Mesenchymal stem cell (in vitro differentiated cells and primary cell): ENCODE data around the gene KCNA2.

Experiments
- DNase-seq: peaks from one replicate; pipeline ENCODE4 v3.0.0-alpha.2; 2013
- H2AFZ ChIP-seq: one replicate; pipeline ENCODE4 v1.6.1; 2013; ENCODE audit warnings: low read depth, mild to moderate bottlenecking, control low read depth, inconsistent platforms, low read length, moderate library complexity
- H2AK5ac ChIP-seq: 2 replicates; pipeline ENCODE4 v1.6.1; 2013; ENCODE audit warnings: low read length, moderate library complexity, mild to moderate bottlenecking, inconsistent platforms; ENCODE audit not compliant: severe bottlenecking
- H2BK120ac ChIP-seq: one replicate; pipeline ENCODE4 v1.6.1; 2013; ENCODE audit warnings: low read depth, mild to moderate bottlenecking, inconsistent platforms, low read length, moderate library complexity
- H2BK12ac ChIP-seq, 2 experiments: one replicate each; pipeline ENCODE4 v1.6.1; 2013; ENCODE audit warnings: inconsistent platforms in 2 of 2, low read length in 2 of 2, mild to moderate bottlenecking in 2 of 2, moderate library complexity in 2 of 2, control low read depth in 1 of 2
- H2BK15ac ChIP-seq: one replicate; pipeline ENCODE4 v1.6.1; 2013; ENCODE audit warnings: mild to moderate bottlenecking, low read depth, inconsistent platforms; ENCODE audit not compliant: poor library complexity, severe bottlenecking
- H2BK5ac ChIP-seq: 2 replicates; pipeline ENCODE4 v1.6.1; 2013; ENCODE audit warnings: low read depth, mild to moderate bottlenecking, low read length, control low read depth, inconsistent platforms; ENCODE audit not compliant: poor library complexity, severe bottlenecking
- H3K14ac ChIP-seq, 2 experiments: one replicate each; pipeline ENCODE4 v1.6.1; 2013; ENCODE audit warnings: inconsistent platforms in 2 of 2, low read length in 2 of 2, control low read depth in 1 of 2, mild to moderate bottlenecking in 1 of 2, moderate library complexity in 1 of 2
- H3K18ac ChIP-seq, 2 experiments: one replicate each; pipeline ENCODE4 v1.6.1; 2013; ENCODE audit warnings: inconsistent platforms in 2 of 2, low read length in 2 of 2, control low read depth in 1 of 2, low read depth in 1 of 2, mild to moderate bottlenecking in 1 of 2
- H3K23ac ChIP-seq, 2 experiments: one replicate each; pipeline ENCODE4 v1.6.1; 2013; ENCODE audit warnings: inconsistent platforms in 2 of 2, low read length in 2 of 2, mild to moderate bottlenecking in 2 of 2, moderate library complexity in 2 of 2, control low read depth in 1 of 2
- H3K27ac ChIP-seq: 2 replicates; pipeline ENCODE4 v1.5.1; 2013; ENCODE audit warnings: mild to moderate bottlenecking, moderate library complexity, low read length, control low read depth, inconsistent platforms; ENCODE audit not compliant: poor library complexity, severe bottlenecking
- H3K27me3 ChIP-seq, 2 experiments: 2 replicates each; pipeline versions ENCODE4 v1.6.1 to v1.7.0; 2013; ENCODE audit warnings: low read length in 2 of 2, mild to moderate bottlenecking in 2 of 2, moderate library complexity in 2 of 2, control low read depth in 1 of 2, inconsistent platforms in 1 of 2; ENCODE audit not compliant: control insufficient read depth in 1 of 2, insufficient read depth in 1 of 2
- H3K36me3 ChIP-seq, 2 experiments: 2 replicates each; pipeline versions ENCODE4 v1.6.1 to v1.7.0; 2013; ENCODE audit warnings: low read length in 2 of 2, control low read depth in 1 of 2, inconsistent platforms in 1 of 2, low read depth in 1 of 2, mild to moderate bottlenecking in 1 of 2; ENCODE audit not compliant: insufficient read depth in 2 of 2, control insufficient read depth in 1 of 2
- H3K4ac ChIP-seq, 2 experiments: one replicate each; pipeline ENCODE4 v1.6.1; 2013; ENCODE audit warnings: inconsistent platforms in 2 of 2, low read length in 2 of 2, mild to moderate bottlenecking in 2 of 2, moderate library complexity in 2 of 2, control low read depth in 1 of 2, low read depth in 1 of 2
- H3K4me1 ChIP-seq: 2 replicates; pipeline ENCODE4 v1.6.1; 2013; ENCODE audit warnings: low read depth, low read length, control low read depth; ENCODE audit not compliant: control insufficient read depth, insufficient read depth
- H3K4me2 ChIP-seq: 2 replicates; pipeline ENCODE4 v1.6.1; 2013; ENCODE audit warnings: low read length, mild to moderate bottlenecking, inconsistent platforms; ENCODE audit not compliant: poor library complexity, severe bottlenecking
- H3K4me3 ChIP-seq, 2 experiments: 2 replicates each; pipeline versions ENCODE4 v1.5.1 to v1.7.0; 2013; ENCODE audit warnings: low read length in 2 of 2, mild to moderate bottlenecking in 2 of 2, control low read depth in 1 of 2, low read depth in 1 of 2; ENCODE audit not compliant: insufficient read depth in 1 of 2
- H3K79me1 ChIP-seq: replicated peaks from 2 replicates; pipeline ENCODE4 v1.6.1; 2013; ENCODE audit warnings: mild to moderate bottlenecking, control low read depth, low read length, inconsistent platforms; ENCODE audit not compliant: poor library complexity, severe bottlenecking
- H3K9ac ChIP-seq: 2 replicates; pipeline ENCODE4 v1.7.0; 2013; ENCODE audit warnings: mild to moderate bottlenecking, low read length, moderate library complexity
- H3K9me3 ChIP-seq: 2 replicates; pipeline ENCODE4 v1.7.0; 2013; ENCODE audit warnings: mild to moderate bottlenecking, low read length; ENCODE audit not compliant: control insufficient read depth
- H4K8ac ChIP-seq: one replicate; pipeline ENCODE4 v1.6.1; 2013; ENCODE audit warnings: inconsistent platforms, mild to moderate bottlenecking, low read length, moderate library complexity
- H4K91ac ChIP-seq: one replicate; pipeline ENCODE4 v1.6.1; 2013; ENCODE audit warnings: mild to moderate bottlenecking, low read length, inconsistent platforms
- WGBS: methylation state at CpG from one replicate; pipeline ENCODE4 v1.1.7; 2013; ENCODE audit warnings: mixed read lengths; 5-methylcytosine and 5-hydroxymethylcytosine counted together

KCNA2 gene

DNA sequence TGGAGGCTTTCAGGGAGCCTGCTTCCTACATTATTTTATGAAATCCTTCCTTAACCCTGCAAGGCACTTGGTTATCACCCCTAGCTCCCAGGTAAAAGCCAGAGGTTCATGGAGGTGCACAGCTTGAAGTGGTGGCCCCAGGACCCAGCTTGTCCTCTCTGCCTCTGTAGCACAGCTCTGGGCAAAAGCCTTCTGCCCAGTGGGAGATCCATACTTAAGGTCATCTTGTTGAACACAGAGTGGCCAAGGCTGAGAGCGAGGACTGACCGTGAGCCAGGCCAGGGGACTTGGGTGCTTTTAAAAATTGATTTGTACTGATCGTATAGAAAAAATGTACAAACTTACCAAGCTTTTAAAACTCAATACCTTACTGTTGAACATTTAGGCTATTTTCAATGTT, 33.4 kb downstream of the KCNA2 start:
- H3K14ac ChIP-seq: no peak overlapping the region
- no peaks in the 10 kb centered on the region for H3K9me3 ChIP-seq
- H3K4me1 ChIP-seq: no peaks in the 10 kb centered on the region
- H2BK15ac ChIP-seq: no peak overlapping the region
- H3K4me2 ChIP-seq: no peak overlapping the region
- H3K79me1 ChIP-seq: no peaks in the 10 kb centered on the region
- no peak overlapping the region for H3K9ac ChIP-seq
- H2AFZ ChIP-seq: no peak overlapping the region
- H3K4me3 ChIP-seq: no peak overlapping the region
- H3K27ac ChIP-seq: no peak overlapping the region
- H3K23ac ChIP-seq: no peak overlapping the region
- H3K4ac ChIP-seq: no peak overlapping the region
- WGBS: no CpG with 5 or more reads among the region's 3 CpGs
- H3K27me3 ChIP-seq: peaks cover 0 to 49% of the 10 kb centered on the region in 2 experiments
- no peak overlapping the region for H4K8ac ChIP-seq
- no peak overlapping the region for H2BK120ac ChIP-seq
- no peak for DNase-seq
- no peak overlapping the region for H2BK5ac ChIP-seq
- H3K18ac ChIP-seq: no peak overlapping the region
- H3K36me3 ChIP-seq: no peaks in the 10 kb centered on the region
- no peak overlapping the region for H2BK12ac ChIP-seq
- no peak overlapping the region for H2AK5ac ChIP-seq
- no peak overlapping the region for H4K91ac ChIP-seq

DNA sequence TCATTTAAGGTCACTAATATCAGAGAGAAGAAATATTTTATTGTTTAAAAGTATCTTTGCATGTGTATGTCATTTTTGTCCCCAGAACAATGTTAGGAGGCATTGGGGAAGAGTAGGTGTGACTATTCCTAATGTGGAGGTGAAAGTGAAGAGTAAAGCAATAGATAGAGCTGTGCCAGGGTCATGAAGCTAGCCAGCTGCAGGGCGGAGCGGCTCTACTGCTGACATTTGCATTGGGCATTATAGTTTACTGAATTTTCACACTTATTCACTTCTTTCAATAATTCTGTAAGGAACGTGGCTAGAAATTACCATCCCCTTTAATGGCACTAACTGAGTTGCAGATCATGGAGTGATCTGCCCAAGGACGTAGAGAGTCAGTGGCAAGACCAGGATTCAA, 35.3 kb downstream of the KCNA2 start:
- Histone ChIP-seq H3K27ac (no peak overlapping the region), H2BK15ac (no peak overlapping the region), H3K9ac (no peak overlapping the region), H2BK12ac (no peak overlapping the region), H2BK5ac (no peak overlapping the region), H3K4me2 (no peak overlapping the region), H3K4me1 (no peaks in the 10 kb centered on the region), H3K27me3 (peaks cover 0 to 59% of the 10 kb centered on the region in 2 experiments), H3K4ac (no peak overlapping the region), H3K79me1 (no peaks in the 10 kb centered on the region), H3K14ac (no peak overlapping the region), H3K4me3 (no peak overlapping the region), H4K8ac (no peak overlapping the region), H3K18ac (no peak overlapping the region), H4K91ac (no peak overlapping the region), H3K36me3 (no peaks in the 10 kb centered on the region), H2AFZ (no peak overlapping the region), H2BK120ac (no peak overlapping the region), H2AK5ac (no peak overlapping the region), H3K23ac (no peak overlapping the region), H3K9me3 (no peaks in the 10 kb centered on the region)
- no peak for DNase-seq
- WGBS: 81% methylated on average over 4 of the region's 4 CpGs

DNA sequence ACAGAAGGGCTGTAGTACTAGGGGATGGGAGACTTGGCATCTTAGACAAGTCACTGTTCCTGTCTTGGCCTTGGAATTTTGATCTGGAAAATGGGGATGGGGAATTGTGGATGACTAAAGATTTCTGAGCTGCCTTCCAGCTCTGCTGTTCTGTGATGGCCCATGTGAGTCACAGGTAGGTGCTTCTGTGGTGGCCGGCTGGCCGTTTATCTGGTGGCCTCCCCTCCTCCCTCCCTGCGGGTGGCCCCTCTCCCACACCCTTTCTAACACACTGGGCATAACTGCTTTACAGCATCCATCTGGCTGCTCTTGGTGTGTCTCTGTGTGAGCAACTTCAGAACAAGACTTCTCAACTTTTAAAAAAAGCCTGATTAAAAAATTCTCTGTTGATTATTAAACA, 35.9 kb downstream of the KCNA2 start:
- H3K9me3 ChIP-seq: no peaks in the 10 kb centered on the region
- H3K27ac ChIP-seq: no peak overlapping the region
- H2AK5ac ChIP-seq: no peak overlapping the region
- no peaks in the 10 kb centered on the region for H3K79me1 ChIP-seq
- H2BK5ac ChIP-seq: no peak overlapping the region
- no peaks in the 10 kb centered on the region for H3K4me1 ChIP-seq
- no peak overlapping the region for H3K4ac ChIP-seq
- no peak overlapping the region for H2AFZ ChIP-seq
- H2BK12ac ChIP-seq: no peak overlapping the region
- no peak overlapping the region for H3K23ac ChIP-seq
- no peak overlapping the region for H2BK15ac ChIP-seq
- no peak overlapping the region for H3K4me2 ChIP-seq
- no peak for DNase-seq
- H4K8ac ChIP-seq: no peak overlapping the region
- H4K91ac ChIP-seq: no peak overlapping the region
- no peaks in the 10 kb centered on the region for H3K36me3 ChIP-seq
- H3K4me3 ChIP-seq: no peak overlapping the region
- no peak overlapping the region for H3K9ac ChIP-seq
- WGBS: 60% methylated on average over 3 of the region's 3 CpGs
- no peak overlapping the region for H3K18ac ChIP-seq
- no peak overlapping the region for H2BK120ac ChIP-seq
- no peak overlapping the region for H3K14ac ChIP-seq
- peaks cover 0 to 63% of the 10 kb centered on the region in 2 experiments for H3K27me3 ChIP-seq

GRCh38 chr1:110566836-110567235, 39.3 kb downstream of the KCNA2 start:
- H4K91ac ChIP-seq: no peak overlapping the region
- no peak overlapping the region for H2AFZ ChIP-seq
- no peaks in the 10 kb centered on the region for H3K4me1 ChIP-seq
- no peak overlapping the region for H4K8ac ChIP-seq
- no peaks in the 10 kb centered on the region for H3K36me3 ChIP-seq
- H2AK5ac ChIP-seq: no peak overlapping the region
- no peak overlapping the region for H2BK15ac ChIP-seq
- peaks cover 11 to 64% of the 10 kb centered on the region in 2 experiments for H3K27me3 ChIP-seq
- no peak overlapping the region for H3K27ac ChIP-seq
- H3K14ac ChIP-seq: no peak overlapping the region
- no peak overlapping the region for H2BK5ac ChIP-seq
- no peak overlapping the region for H2BK120ac ChIP-seq
- H3K9ac ChIP-seq: no peak overlapping the region
- no peaks in the 10 kb centered on the region for H3K9me3 ChIP-seq
- no peak overlapping the region for H3K4me3 ChIP-seq
- WGBS: 70% methylated on average over 3 of the region's 3 CpGs
- DNase-seq: no peak
- no peak overlapping the region for H3K4ac ChIP-seq
- no peak overlapping the region for H3K18ac ChIP-seq
- no peak overlapping the region for H2BK12ac ChIP-seq
- H3K23ac ChIP-seq: no peak overlapping the region
- H3K4me2 ChIP-seq: no peak overlapping the region
- H3K79me1 ChIP-seq: no peaks in the 10 kb centered on the region
